Dermis blood vessel endothelial cell (primary cell): Measurements from ENCODE around the gene DCBLD1. TPM values are rescaled to one million over a fixed set of nuclear protein-coding genes. Genes with fewer than 3 reads are reported as not detected.
"Not testable (repeated sequence)": the region's sequence is repeated elsewhere in the genome, so short reads cannot be mapped to it uniquely, and the experiment has no call there.

Source experiments
- DNase-seq: peaks from one replicate; pipeline ENCODE4 v3.0.0; 2010
- total RNA-seq: library from RNA; depleted of rRNA; stranded (reverse); fragments of >200 nt; gene quantifications from 2 replicates; pipeline ENCODE4 v1.2.3, GENCODE V29; 2014

The DCBLD1 gene
- total RNA-seq, 1 donor from 2014 or later: 35.1 TPM

DNA sequence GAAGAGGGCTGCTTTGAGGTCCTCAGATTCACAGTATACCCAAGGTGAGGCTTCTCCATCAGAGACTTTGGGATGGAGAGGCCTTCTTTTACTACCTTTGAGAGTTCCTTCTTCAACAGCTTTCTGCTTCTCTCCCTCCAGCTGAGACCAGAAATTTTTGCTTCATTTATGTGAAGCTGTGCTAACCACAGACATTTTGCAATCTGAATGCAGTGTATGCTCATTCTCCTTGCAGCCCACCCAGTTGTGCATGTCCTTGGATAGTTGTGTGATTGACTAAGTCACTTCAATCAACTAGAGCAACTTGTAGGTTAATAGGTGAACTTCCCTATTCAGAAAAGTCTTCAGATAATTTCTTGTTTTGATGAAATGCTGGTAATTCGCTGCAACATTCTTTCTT is 20.1 kb downstream of the DCBLD1 start:
- DNase-seq: no peak

DNA sequence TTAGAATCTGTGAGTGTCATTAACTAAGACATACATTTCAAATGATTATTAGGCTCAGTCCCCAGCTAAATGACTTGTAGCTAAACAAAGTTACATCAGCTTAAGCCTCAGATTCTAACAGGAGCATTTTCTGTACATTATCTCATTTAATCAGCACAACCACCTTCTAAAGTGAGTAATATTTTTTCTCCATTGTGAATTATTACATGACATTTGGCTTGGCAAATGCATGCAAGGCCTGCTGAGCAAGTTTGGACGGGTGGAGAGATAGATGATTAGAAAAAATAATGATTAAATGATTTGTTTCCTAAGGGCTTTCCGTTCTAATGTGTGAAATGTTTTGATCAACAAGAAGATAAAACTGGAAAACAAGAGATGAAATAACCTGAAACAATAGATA is 20.7 kb downstream of the DCBLD1 start:
- DNase-seq: no peak

DNA sequence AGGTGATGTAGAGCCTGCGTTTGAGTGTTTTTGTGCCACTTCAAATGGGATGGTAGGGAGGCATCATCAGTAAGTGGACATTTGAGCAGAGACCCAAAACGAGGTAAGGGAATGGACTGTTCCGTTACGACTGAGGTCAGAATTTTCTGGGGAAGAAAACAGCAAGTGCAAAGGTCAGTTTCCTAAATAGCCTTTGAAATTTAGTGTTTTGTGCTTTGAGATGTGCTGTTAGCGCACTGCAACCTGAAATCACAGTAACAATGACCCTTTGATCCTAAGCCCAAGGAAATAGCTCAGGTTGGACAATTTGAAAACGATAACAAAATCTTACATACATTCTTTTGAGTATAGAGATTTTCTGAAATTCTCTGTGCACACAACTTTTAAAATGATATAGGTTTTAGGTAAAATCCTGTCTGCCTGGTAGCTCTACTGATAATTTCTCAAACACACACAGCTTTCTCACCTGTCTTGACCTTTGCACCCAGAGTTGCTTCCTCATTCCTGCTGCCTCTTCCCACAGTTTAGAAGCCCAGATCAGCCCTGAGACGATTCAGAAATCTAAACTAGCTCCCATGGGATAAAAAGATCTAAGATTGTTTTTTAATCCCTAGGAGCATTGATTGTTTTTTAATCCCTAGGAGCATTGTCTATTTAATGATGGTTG is 22.1 kb downstream of the DCBLD1 start:
- DNase-seq: no peak

GRCh38 chr6:117505311-117505710 is 22.8 kb downstream of the DCBLD1 start:
- no peak for DNase-seq

- peak; percentile 30 for DNase-seq
Measured at GRCh38 chr6:117506180-117506835, 23.8 kb downstream of the DCBLD1 start.

DNA sequence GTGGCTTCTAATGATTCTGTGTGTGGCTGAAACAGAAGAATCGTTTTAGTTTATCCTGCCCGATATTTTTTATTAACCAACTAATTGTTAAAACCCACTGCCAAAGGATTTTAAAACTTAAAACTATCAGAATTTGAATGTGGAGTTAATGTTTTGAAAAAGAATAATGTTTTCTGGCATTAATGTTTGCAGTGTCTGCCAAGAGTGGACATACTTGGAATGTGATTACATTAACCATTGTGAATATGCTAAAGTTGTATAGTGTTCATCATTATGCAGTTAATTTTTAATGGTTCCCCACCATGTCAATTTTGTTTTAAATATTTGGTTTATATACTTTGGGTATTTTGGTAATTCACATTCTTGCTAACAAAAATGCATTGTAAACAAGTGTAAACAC is 24.4 kb downstream of the DCBLD1 start:
- no peak for DNase-seq

DNA sequence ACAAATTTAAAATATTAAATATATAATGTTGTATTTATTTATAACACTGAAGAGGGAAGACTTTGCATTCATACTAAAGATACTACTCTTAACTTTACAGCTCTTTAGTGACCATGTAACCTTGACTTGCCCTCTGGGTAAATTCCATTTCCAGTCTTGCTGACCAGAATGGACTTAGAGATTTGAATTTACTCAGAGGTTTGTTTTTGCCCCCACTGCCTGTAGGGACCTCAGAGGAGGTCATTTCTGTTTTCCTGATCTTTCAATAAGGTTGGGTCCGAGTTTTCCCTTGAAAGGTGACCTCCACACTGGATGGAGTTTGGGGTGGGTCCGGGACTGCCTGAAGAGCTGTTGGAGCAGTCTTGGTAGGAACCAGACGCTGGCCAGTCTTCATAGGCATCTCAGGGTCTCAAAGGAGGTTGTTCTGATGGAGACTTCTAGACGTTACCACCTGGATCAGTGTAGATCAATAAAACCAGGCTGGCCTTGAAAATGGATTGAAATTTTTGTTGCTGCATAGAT is 26.0 kb downstream of the DCBLD1 start:
- no peak for DNase-seq

GRCh38 chr6:117509021-117509420 is 26.5 kb downstream of the DCBLD1 start:
- no peak for DNase-seq

DNA sequence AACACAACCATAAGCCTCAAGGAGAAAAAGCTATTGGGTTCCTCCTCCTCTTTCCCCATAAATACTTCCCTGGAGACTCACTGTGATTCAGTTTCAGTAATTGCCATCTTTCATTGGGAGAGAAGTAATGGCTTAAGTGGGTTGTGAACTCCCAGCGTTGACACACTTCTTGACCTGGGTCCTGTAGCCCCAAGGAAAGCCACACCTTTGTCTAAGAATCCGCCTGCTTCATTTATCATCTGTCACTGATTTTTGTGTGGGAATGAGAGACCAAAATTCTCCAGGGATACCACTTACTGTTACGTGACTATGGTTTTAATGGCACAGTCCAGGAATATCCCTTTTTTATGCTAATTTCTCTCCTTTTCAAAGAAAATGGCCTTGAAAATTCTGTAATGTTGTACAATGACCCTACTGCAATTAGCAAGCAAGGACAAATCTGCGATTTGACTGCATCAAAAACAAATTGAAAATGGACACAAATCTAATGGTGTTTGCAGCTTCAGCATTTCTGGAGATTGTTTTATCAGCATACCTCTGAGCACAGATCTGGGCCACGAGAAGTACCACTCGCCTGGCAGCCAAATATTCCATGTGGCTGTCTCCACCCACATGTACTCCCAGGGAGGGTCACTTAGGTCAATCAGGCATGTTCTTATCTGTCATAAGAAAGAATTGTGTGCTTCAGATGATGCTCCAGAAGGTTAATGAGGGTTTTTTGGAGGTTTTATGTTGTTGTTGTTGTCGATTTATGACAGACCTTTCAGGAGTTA is 29.8 kb downstream of the DCBLD1 start:
- no peak for DNase-seq

DNA sequence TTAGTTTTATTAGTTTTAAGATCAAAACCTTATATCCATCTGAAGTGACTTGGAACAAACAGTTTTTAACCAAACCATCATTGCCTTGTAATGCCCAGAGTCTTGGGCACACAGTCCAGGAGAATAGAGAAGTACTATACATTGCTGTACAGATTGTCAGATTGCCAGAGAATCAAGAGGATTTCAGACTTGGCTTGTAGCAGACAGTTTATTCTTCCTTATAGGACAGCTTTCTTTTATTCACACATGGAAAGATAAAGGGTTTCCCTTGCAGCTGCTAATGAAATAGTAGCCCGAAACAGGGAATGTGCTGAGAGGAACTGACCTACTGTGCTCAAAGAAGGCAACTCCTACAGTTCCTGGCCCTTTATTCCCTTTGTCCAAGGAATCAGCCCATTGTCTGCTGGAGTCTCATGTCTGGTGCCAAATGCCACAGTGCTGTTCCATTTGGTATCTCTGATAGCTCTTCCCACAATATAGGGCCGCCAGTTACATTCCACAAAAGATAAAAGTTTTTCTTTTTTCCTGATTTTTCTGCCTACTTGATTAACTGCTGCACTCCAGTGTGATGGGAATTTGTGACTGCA is 30.6 kb downstream of the DCBLD1 start:
- DNase-seq: no peak

DNA sequence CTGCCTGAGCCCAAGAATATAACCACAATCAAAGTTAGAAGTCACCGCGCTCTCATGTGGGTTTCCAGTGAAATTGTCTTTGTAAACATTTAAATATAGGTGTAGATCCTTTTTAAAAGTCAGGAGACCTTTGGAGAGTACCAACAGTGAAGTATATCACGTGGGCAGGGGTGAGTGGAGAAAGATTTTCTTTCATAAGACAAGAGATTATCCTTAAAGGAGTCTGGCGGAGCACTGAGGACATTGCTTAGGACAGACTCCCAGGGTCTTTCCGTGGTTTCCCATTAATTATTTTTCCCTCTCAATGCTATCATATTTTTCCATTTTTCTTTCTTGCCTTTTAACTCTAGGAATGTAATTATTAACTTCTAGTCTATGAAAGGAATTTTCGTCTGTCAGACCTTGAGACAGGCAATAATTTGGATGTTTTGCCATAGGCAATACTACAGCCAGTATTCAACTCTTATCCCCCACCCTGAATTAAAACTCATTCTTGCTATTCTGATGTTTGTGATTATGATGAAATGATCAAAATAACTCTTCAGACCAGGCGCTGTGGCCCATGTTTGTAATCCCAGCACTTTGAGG is 31.4 kb downstream of the DCBLD1 start:
- DNase-seq: no peak

GRCh38 chr6:117514655-117515054 is 32.2 kb downstream of the DCBLD1 start:
- DNase-seq: no peak

- DNase-seq: no peak
Measured at GRCh38 chr6:117515326-117515725, 32.9 kb downstream of the DCBLD1 start.

DNA sequence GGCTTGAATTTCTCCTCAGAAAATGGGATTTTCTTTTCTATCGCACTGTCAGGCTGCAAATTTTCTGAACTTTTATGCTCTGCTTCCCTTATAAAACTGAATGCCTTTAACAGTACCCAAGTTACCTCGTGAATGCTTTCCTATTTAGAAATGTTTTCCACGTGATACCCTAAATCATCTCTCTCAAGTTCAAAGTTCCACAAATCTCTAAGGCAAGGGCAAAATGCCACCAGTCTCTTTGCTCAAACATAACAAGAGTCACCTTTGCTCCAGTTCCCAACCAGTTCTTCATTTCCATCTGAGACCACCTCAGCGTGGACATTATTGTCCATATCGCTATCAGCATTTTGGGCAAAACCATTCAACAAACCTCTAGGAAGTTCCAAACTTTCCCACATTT is 35.5 kb downstream of the DCBLD1 start:
- DNase-seq: not testable (repeated sequence)

- DNase-seq: no peak
Measured at GRCh38 chr6:117518870-117519269, 36.4 kb downstream of the DCBLD1 start.

DNA sequence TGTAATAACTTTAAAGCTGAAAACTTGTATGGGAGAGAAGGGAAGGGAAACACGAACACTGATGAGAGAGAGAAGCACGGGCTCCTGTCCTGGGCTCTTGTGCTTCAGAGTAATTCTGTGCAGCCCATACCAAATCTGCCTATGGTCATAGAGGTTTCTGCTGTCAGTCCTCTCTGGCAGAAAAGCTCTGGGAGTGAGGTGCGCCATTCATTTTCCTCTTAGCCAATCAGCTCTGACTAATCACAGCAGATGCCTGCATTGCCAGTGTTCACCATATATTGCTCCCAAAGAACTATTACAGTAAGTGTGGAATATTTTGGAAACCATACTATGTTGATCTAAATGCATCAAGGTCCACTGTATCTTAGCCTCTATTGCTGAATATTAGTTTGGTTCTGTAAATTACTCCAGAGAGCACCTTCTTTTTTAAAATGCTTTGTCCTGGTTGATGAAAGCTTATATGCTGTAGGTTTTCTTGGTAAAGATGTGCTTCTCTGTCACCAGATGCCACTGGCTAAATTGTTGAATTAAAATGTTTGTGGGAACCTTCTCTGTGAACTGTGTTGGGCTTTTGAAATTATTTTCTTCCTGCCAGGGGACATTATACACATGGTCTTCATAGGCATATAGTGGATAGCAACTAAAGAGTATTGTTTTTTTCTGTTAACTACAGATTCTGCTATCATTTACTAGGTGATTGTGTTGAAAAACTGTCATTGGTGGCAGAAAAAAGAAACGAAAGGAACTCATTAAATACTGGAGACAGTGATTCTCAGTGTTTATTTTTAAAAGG is 38.3 kb downstream of the DCBLD1 start:
- no peak for DNase-seq

DNA sequence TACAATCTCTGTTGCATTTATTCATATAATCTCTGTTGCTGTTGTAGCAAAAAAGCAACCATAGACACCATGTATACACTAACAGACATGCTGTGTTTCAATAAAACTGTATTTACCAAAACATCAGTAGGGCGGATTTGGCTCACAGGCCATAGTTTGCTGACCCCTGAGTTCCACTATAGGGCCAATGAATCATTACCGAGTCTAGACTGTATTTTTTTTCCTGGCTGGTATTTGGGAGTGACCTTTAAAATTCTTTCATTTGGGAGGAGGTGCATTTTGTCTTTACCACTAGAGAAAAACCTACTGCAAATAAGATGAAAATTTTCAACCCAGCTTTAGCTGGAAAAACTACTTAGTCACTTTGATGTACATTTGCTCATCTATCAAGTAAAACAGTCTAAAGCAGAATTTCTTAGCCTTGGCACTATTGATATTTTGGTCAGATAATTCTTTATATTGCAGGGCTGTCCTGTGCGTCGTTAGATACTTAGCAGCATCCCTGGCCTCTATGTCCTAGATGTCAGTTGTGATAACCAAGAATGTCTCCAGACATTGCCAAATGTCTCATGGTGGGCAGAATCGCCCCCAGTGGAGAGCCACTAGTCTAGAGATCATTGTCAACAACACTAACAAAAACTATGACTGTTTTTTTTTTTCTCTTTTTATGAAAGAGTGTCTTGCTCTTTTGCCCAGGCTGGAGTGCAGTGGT is 39.5 kb downstream of the DCBLD1 start:
- DNase-seq: no peak

GRCh38 chr6:117525607-117526006 is 43.1 kb downstream of the DCBLD1 start:
- no peak for DNase-seq

GRCh38 chr6:117530467-117531242 is 48.2 kb downstream of the DCBLD1 start:
- no peak for DNase-seq

GRCh38 chr6:117531346-117531745 is 48.9 kb downstream of the DCBLD1 start:
- DNase-seq: no peak
